ENCODE data around the gene KIAA0232.

KIAA0232 gene

GRCh38 chr4:6781113-6781512, 1.4 kb upstream of the KIAA0232 start:
- TF ChIP-seq CTCF (conservative IDR thresholded peaks at IDR 0.05; ENCODE audit: low read depth, low read length) = no peak
- Histone ChIP-seq H3K4me3 (IDR thresholded peaks at IDR 0.05; ENCODE audit: insufficient read depth, low read depth, low read length) (no peak overlapping the region), H3K4me2 (no peak overlapping the region), H3K36me3 (ENCODE audit: insufficient read depth) (no peaks in the 10 kb centered on the region), H3K79me2 (ENCODE audit: insufficient read depth, low read depth) (peaks cover 25% of the 10 kb centered on the region), H3K4me1 (ENCODE audit: low read depth, poor library complexity, severe bottlenecking) (peaks cover 36% of the 10 kb centered on the region), H2AFZ (ENCODE audit: low read depth) (no peak overlapping the region), H3K27ac (no peak overlapping the region), H3K9ac (no peak overlapping the region), H4K20me1 (ENCODE audit: insufficient read depth) (peaks cover 15% of the 10 kb centered on the region), H3K27me3 (ENCODE audit: insufficient read depth, low read depth) (no peaks in the 10 kb centered on the region)

DNA sequence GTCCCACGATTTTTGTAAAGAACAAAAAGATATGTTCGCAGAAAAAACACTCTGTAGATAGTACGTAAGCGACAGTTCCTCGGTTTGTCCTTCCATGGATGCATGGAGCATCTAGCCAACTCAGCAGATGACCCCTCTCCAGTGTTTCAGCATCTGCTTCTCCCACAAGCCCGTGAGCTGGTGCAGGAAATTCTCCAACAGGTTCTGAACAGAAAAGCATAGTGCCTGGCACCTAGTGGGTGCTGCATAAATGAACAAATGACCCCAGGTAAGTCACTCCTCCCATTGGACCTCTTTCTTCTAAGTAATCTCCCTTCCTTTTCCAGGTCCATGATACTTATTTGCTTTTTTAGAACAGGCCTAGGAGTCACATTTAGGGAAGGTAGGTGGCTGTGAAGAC, 966 bp upstream of the KIAA0232 start:
- Histone ChIP-seq H3K4me3 (IDR thresholded peaks at IDR 0.05; ENCODE audit: insufficient read depth, low read depth, low read length) (peak overlapping the region; percentile 13), H2AFZ (ENCODE audit: low read depth) (0 out of 2 replicates have a peak overlapping the region, but pooled peaks have one; percentile 47), H3K4me1 (ENCODE audit: low read depth, poor library complexity, severe bottlenecking) (peaks cover 36% of the 10 kb centered on the region), H3K36me3 (ENCODE audit: insufficient read depth) (no peaks in the 10 kb centered on the region), H3K79me2 (ENCODE audit: insufficient read depth, low read depth) (peaks cover 30% of the 10 kb centered on the region), H3K4me2 (peak overlapping the region; percentile 64), H4K20me1 (ENCODE audit: insufficient read depth) (peaks cover 15% of the 10 kb centered on the region), H3K27me3 (ENCODE audit: insufficient read depth, low read depth) (no peaks in the 10 kb centered on the region), H3K9ac (peak overlapping the region; percentile 73), H3K27ac (no peak overlapping the region)
- no peak for TF ChIP-seq CTCF (conservative IDR thresholded peaks at IDR 0.05; ENCODE audit: low read depth, low read length)

DNA sequence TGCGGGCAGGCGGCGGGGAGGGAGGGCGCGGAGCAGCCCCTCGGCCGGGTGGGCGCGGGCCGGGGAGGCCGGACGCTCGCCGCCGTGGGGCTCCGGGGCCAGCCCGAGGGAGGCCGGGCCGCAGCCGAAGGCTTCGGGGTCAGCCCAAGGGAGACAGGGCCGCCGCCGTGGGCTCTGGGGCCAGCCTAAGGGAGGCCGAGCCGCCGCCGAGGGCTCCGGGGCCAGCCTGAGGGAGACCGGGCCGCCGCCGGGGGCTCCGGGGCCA, 251 bp downstream of the KIAA0232 start:
- no peak for TF ChIP-seq CTCF (conservative IDR thresholded peaks at IDR 0.05; ENCODE audit: low read depth, low read length)
- Histone ChIP-seq H3K9ac (peak overlapping the region; percentile 88), H3K4me3 (IDR thresholded peaks at IDR 0.05; ENCODE audit: insufficient read depth, low read depth, low read length) (peak overlapping the region; percentile 14), H3K4me2 (no peak overlapping the region), H3K36me3 (ENCODE audit: insufficient read depth) (no peaks in the 10 kb centered on the region), H3K27ac (peak overlapping the region; percentile 84), H3K4me1 (ENCODE audit: low read depth, poor library complexity, severe bottlenecking) (peaks cover 36% of the 10 kb centered on the region), H3K27me3 (ENCODE audit: insufficient read depth, low read depth) (no peaks in the 10 kb centered on the region), H4K20me1 (ENCODE audit: insufficient read depth) (peaks cover 15% of the 10 kb centered on the region), H3K79me2 (ENCODE audit: insufficient read depth, low read depth) (peaks cover 42% of the 10 kb centered on the region), H2AFZ (ENCODE audit: low read depth) (no peak overlapping the region)

DNA sequence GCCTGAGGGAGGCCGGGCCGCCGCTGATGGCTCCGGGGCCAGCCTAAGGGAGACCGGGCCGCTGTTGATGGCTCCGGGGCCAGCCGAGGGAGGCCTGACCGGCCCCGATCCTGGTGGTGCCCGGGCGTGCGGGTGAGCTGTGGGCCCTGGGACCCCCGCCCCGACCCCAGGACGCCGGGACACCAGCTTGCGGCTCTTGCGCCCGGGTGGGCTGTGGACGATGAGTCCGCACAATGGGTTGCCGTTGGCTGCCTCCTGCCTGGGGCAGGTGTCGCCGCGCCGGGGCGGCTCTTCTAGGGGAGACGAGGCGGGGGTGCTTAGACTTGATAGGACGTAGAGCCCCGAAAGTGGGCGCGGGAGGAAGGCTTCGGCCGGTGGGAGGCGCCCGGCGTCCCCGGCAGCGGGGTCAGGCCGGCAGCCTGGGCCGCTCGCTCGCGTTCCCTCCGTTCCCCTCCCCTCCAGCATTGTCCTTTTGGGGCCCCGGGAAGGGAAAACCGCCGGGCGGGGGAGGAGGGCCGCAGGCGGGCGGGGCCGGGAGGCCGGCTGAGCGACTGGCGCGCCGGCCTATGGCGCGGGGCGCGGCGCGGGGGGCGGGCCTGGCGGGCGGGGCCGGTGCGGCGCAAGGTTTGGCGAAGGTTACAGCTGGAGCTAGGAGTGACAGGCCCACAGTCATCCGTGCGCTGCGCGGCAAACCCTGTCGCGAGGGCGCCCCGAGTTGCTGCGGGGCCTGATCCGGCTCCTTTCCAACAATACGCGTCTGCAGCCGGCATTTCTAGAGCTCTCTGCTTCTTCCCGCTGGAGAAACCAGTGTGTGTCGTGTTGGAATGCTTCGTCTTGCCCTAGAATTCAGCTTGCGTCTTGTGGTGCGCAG, 819 bp downstream of the KIAA0232 start:
- Histone ChIP-seq H3K4me1 (ENCODE audit: low read depth, poor library complexity, severe bottlenecking) (peaks cover 36% of the 10 kb centered on the region), H3K27ac (peak overlapping the region; percentile 84), H3K4me2 (peak overlapping the region; percentile 68), H2AFZ (ENCODE audit: low read depth) (no peak overlapping the region), H3K27me3 (ENCODE audit: insufficient read depth, low read depth) (no peaks in the 10 kb centered on the region), H3K36me3 (ENCODE audit: insufficient read depth) (no peaks in the 10 kb centered on the region), H3K4me3 (IDR thresholded peaks at IDR 0.05; ENCODE audit: insufficient read depth, low read depth, low read length) (peak overlapping the region; percentile 14), H3K79me2 (ENCODE audit: insufficient read depth, low read depth) (peaks cover 47% of the 10 kb centered on the region), H4K20me1 (ENCODE audit: insufficient read depth) (peaks cover 15% of the 10 kb centered on the region), H3K9ac (peak overlapping the region; percentile 88)
- TF ChIP-seq CTCF (conservative IDR thresholded peaks at IDR 0.05; ENCODE audit: low read depth, low read length) = no peak

All from KMS-11 (cell line).